Fibroblast of lung (primary cell): ENCODE data around the gene GRHL1.

Experiments used
- CTCF ChIP-seq, 2 donors: IDR thresholded peaks in 1 of 2; conservative IDR thresholded peaks in 1 of 2; 1 replicate in 1 of 2; 2 replicates in 1 of 2; pipeline ENCODE4 v1.5.1; 2011 to 2012; ENCODE audit warnings: low read length in 2 of 2, control low read depth in 1 of 2, inconsistent platforms in 1 of 2, low read depth in 1 of 2, mild to moderate bottlenecking in 1 of 2
- EZH2 ChIP-seq: IDR thresholded peaks from 2 replicates; pipeline ENCODE4 v1.5.1; 2012; ENCODE audit warnings: low read length, control low read depth, mild to moderate bottlenecking; ENCODE audit errors: missing control alignments

- TF ChIP-seq CTCF (conservative IDR thresholded peaks at IDR 0.05 in 1 of 2, IDR thresholded peaks at IDR 0.05 in 1 of 2; ENCODE audit: low read depth in 1 of 2, low read length in 2 of 2) (no peak), EZH2 (no peak)
These were observed 80.6 kb downstream of the GRHL1 start for GRCh38 chr2:10031886-10032745.
